Thyroid gland (tissue), 4 donors: ENCODE measurements around the gene OR7G1. TPM values are rescaled to one million over a fixed set of nuclear protein-coding genes. Genes with fewer than 3 reads are reported as not detected.

Source experiments
- DNase-seq, 2 donors: peaks; one replicate each; pipeline ENCODE4 v3.0.0-alpha.2; 2019
- H3K27ac ChIP-seq, 3 donors: fragments of 200-600 bp; sonication (generic); 1 replicate in 2 of 3; 2 replicates in 1 of 3; pipeline ENCODE4 v1.5.1; 2016 to 2019; ENCODE audit warnings: mild to moderate bottlenecking in 1 of 3, moderate library complexity in 1 of 3
- H3K27me3 ChIP-seq: fragments of 200-600 bp; sonication (generic); one replicate; pipeline ENCODE4 v1.5.1; 2019
- H3K36me3 ChIP-seq, 2 donors: fragments of 200-600 bp; sonication (generic); one replicate each; pipeline ENCODE4 v1.5.1; 2016 to 2019
- H3K4me1 ChIP-seq, 2 donors: fragments of 200-600 bp; sonication (generic); one replicate each; pipeline ENCODE4 v1.5.1; 2017 to 2019
- H3K4me3 ChIP-seq, 3 donors: fragments of 200-600 bp; sonication (generic); replicated peaks in 1 of 3; 1 replicate in 2 of 3; 2 replicates in 1 of 3; pipeline ENCODE4 v1.5.1; 2016; ENCODE audit warnings: mild to moderate bottlenecking in 1 of 3
- H3K9me3 ChIP-seq: fragments of 200-600 bp; sonication (generic); one replicate; pipeline ENCODE4 v1.5.1; 2017
- CTCF ChIP-seq, 6 experiments: fragments of 200-600 bp in 3 of 6; fragments of 450-650 bp in 3 of 6; sonication (generic) in 3 of 6; IDR thresholded peaks; one replicate each; pipeline ENCODE4 v1.5.1; 2016 to 2019; ENCODE audit warnings: antibody characterized with exemption in 6 of 6, mild to moderate bottlenecking in 2 of 6, inconsistent platforms in 1 of 6, moderate library complexity in 1 of 6
- POLR2A ChIP-seq, 2 donors: fragments of 450-650 bp; IDR thresholded peaks; one replicate each; pipeline ENCODE4 v1.6.1; 2017; ENCODE audit warnings: antibody characterized with exemption in 2 of 2, mild to moderate bottlenecking in 2 of 2, moderate library complexity in 1 of 2
- WGBS, 2 donors: methylation state at CpG; one replicate each; pipeline ENCODE4 v1.1.5; 2017; 5-methylcytosine and 5-hydroxymethylcytosine counted together
- intact Hi-C: fragments of 100-400 bp; cut with DNase I; formaldehyde crosslinking; loops from one replicate; pipeline ENCODE4 v1.15.1; 2023
- total RNA-seq, 4 donors: library from RNA; depleted of rRNA; stranded (reverse); fragments of >200 nt; gene quantifications; one replicate each; pipeline ENCODE4 v1.2.3, GENCODE V29; 2016

Gene OR7G1
- total RNA-seq, 4 donors from 2014 or later, result not detected

- no peak for TF ChIP-seq POLR2A (IDR thresholded peaks at IDR 0.05)
- TF ChIP-seq CTCF (IDR thresholded peaks at IDR 0.05), result no peak
- WGBS, 2 donors, result 73 to 81% methylated on average over 1 of the region's 1 CpG
- intact Hi-C loops, result loop anchor here (10.0 kb wide), 1 partner anchor 674 kb away; no protein-coding TSS in a partner anchor
- no peak overlapping the region for H3K4me3 ChIP-seq
- no peaks in the 10 kb centered on the region for H3K4me1 ChIP-seq
- DNase-seq, result no peak
- no peak overlapping the region for H3K27ac ChIP-seq
- no peaks in the 10 kb centered on the region for H3K9me3 ChIP-seq
- no peaks in the 10 kb centered on the region for H3K27me3 ChIP-seq
- no peaks in the 10 kb centered on the region for H3K36me3 ChIP-seq
These were observed 15.4 kb upstream of the OR7G1 start for GRCh38 chr19:9130965-9131364.

- H3K4me1 ChIP-seq, result no peaks in the 10 kb centered on the region
- no peak for DNase-seq
- H3K4me3 ChIP-seq, result no peak overlapping the region
- no peaks in the 10 kb centered on the region for H3K9me3 ChIP-seq
- intact Hi-C loops, result no loop called here
- H3K27me3 ChIP-seq, result no peaks in the 10 kb centered on the region
- WGBS, 2 donors, result 75 to 83% methylated on average over 3 of the region's 3 CpGs
- H3K27ac ChIP-seq, result no peak overlapping the region
- no peak for TF ChIP-seq CTCF (IDR thresholded peaks at IDR 0.05)
- no peak for TF ChIP-seq POLR2A (IDR thresholded peaks at IDR 0.05)
- no peaks in the 10 kb centered on the region for H3K36me3 ChIP-seq
These were observed 12.6 kb upstream of the OR7G1 start for GRCh38 chr19:9128171-9128570.

- intact Hi-C loops, result no loop called here
- Histone ChIP-seq H3K4me1 (no peaks in the 10 kb centered on the region), H3K36me3 (no peaks in the 10 kb centered on the region), H3K9me3 (no peaks in the 10 kb centered on the region), H3K27me3 (no peaks in the 10 kb centered on the region), H3K4me3 (no peak within 1 kb of the TSS), H3K27ac (no peak within 1 kb of the TSS)
- TF ChIP-seq CTCF (IDR thresholded peaks at IDR 0.05), result no peak
- no peak for TF ChIP-seq POLR2A (IDR thresholded peaks at IDR 0.05)
- no peak for DNase-seq
- 83 to 85% methylated on average over 1 of the region's 1 CpG for WGBS, 2 donors
These were observed 11.4 kb upstream of the OR7G1 start, which contains the start of gene OR7G3 for GRCh38 chr19:9126900-9127405. OR7G3 (minus strand) TSS chr19:9126950; CDS start chr19:9126950, 0 bp downstream.

GRCh38 chr19:9116547-9116946, 984 bp upstream of the OR7G1 start:
- no peaks in the 10 kb centered on the region for H3K36me3 ChIP-seq
- WGBS, 2 donors, result 53 to 54% methylated on average over 5 of the region's 5 CpGs
- no peaks in the 10 kb centered on the region for H3K27me3 ChIP-seq
- H3K9me3 ChIP-seq, result no peaks in the 10 kb centered on the region
- H3K4me3 ChIP-seq, result no peak overlapping the region
- no peak overlapping the region for H3K27ac ChIP-seq
- no peaks in the 10 kb centered on the region for H3K4me1 ChIP-seq
- no peak for DNase-seq
- no peak for TF ChIP-seq POLR2A (IDR thresholded peaks at IDR 0.05)
- TF ChIP-seq CTCF (IDR thresholded peaks at IDR 0.05), result no peak
- intact Hi-C loops, result no loop called here

GRCh38 chr19:9109959-9110358, 5.6 kb downstream of the OR7G1 start:
- WGBS, 2 donors, result 49 to 55% methylated on average over 2 of the region's 2 CpGs
- H3K36me3 ChIP-seq, result no peaks in the 10 kb centered on the region
- H3K4me3 ChIP-seq, result no peak overlapping the region
- intact Hi-C loops, result no loop called here
- H3K9me3 ChIP-seq, result no peaks in the 10 kb centered on the region
- TF ChIP-seq CTCF (IDR thresholded peaks at IDR 0.05) (no peak), POLR2A (IDR thresholded peaks at IDR 0.05) (no peak)
- H3K4me1 ChIP-seq, result no peaks in the 10 kb centered on the region
- DNase-seq, result no peak
- H3K27ac ChIP-seq, result no peak overlapping the region
- H3K27me3 ChIP-seq, result peaks cover 3% of the 10 kb centered on the region
